ENCODE results near the gene DLG1.

DNA sequence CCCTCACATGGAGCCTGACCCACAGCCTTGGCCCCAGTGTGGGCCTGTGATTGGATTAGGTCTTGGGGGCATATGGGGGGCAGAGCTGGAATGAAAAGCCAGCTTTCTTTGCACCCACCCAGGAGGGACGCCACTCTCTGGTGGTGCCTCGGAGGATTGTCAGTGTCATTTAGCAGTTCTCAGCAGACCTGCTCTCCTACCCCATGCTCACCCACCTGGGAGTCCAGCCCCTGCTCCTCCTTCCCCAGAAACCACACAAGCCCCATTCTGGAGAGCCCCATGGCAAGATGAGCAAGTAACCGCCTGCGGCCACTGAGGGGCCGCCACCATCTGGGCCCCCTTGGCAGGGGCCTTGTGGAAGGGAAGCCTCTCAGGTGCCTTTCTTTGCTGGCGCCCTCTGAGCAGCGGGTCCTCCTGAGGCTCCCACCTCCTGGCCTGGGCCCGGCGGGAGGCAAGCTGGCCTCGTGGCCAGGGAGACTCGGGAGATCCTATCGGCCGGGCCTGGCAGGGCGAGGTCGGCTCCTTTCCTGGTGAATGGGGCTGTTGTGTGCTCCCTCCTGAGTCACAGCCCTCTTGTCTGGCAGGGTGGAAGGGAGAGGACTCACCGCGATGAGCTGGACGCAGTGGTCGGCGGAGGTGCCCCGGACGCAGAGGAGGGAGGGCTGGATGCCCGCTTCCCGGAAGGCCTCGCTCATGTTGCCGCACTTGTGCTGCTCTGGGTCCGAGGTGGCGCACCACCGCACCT, 271.1 kb downstream of the DLG1 start:
- TF ChIP-seq, protein P1, sequence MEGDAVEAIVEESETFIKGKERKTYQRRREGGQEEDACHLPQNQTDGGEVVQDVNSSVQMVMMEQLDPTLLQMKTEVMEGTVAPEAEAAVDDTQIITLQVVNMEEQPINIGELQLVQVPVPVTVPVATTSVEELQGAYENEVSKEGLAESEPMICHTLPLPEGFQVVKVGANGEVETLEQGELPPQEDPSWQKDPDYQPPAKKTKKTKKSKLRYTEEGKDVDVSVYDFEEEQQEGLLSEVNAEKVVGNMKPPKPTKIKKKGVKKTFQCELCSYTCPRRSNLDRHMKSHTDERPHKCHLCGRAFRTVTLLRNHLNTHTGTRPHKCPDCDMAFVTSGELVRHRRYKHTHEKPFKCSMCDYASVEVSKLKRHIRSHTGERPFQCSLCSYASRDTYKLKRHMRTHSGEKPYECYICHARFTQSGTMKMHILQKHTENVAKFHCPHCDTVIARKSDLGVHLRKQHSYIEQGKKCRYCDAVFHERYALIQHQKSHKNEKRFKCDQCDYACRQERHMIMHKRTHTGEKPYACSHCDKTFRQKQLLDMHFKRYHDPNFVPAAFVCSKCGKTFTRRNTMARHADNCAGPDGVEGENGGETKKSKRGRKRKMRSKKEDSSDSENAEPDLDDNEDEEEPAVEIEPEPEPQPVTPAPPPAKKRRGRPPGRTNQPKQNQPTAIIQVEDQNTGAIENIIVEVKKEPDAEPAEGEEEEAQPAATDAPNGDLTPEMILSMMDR (IDR thresholded peaks at IDR 0.05), result no peak
- no peak for TF ChIP-seq POLR2A (IDR thresholded peaks at IDR 0.05)
